GM23338 (cell line): Measurements from ENCODE around the gene RPH3AL. TPM values are rescaled to one million over a fixed set of nuclear protein-coding genes. Genes with fewer than 3 reads are reported as not detected.
"Not testable (repeated sequence)": the region's sequence is repeated elsewhere in the genome, so short reads cannot be mapped to it uniquely, and the experiment has no call there.

Experiments used
- ATAC-seq: fragments of 200-7000 bp; cut with Tn5 transposase; 3 replicates; pipeline ENCODE4 v1.9.1; 2020
- DNase-seq: peaks from one replicate; pipeline ENCODE4 v3.0.0-alpha.2; 2015; ENCODE audit warnings: low spot score
- H2AFZ ChIP-seq: fragments of 200-600 bp; sonication (generic); 2 replicates; pipeline ENCODE4 v1.8.0; 2016; ENCODE audit warnings: antibody characterized with exemption, mild to moderate bottlenecking, moderate library complexity
- H3F3A ChIP-seq: fragments of 200-600 bp; sonication (generic); replicated peaks from 2 replicates; pipeline ENCODE4 v1.8.0; 2017; ENCODE audit warnings: antibody characterized with exemption, mixed run types, low read depth
- H3K27ac ChIP-seq: fragments of 200-600 bp; sonication (generic); 2 replicates; pipeline ENCODE4 v1.6.1; 2016; ENCODE audit warnings: low read depth
- H3K27me3 ChIP-seq: fragments of 200-600 bp; sonication (generic); 2 replicates; pipeline ENCODE4 v1.8.0; 2016; ENCODE audit warnings: mild to moderate bottlenecking, mixed run types, moderate library complexity; ENCODE audit not compliant: insufficient read depth
- H3K36me3 ChIP-seq: fragments of 200-600 bp; sonication (generic); 2 replicates; pipeline ENCODE4 v1.8.0; 2016; ENCODE audit warnings: mild to moderate bottlenecking; ENCODE audit not compliant: insufficient read depth
- H3K4me1 ChIP-seq: fragments of 200-600 bp; sonication (generic); 2 replicates; pipeline ENCODE4 v1.8.0; 2016; ENCODE audit warnings: mild to moderate bottlenecking, moderate library complexity; ENCODE audit not compliant: insufficient read depth
- H3K4me2 ChIP-seq: fragments of 200-600 bp; sonication (generic); 2 replicates; pipeline ENCODE4 v1.7.1; 2017; ENCODE audit warnings: mixed run types
- H3K4me3 ChIP-seq: fragments of 200-600 bp; sonication (generic); 2 replicates; pipeline ENCODE4 v1.6.1; 2016; ENCODE audit warnings: mixed run types
- H3K79me2 ChIP-seq: fragments of 200-600 bp; sonication (generic); replicated peaks from 2 replicates; pipeline ENCODE4 v1.8.0; 2017; ENCODE audit warnings: mild to moderate bottlenecking; ENCODE audit not compliant: insufficient read depth
- H3K9me2 ChIP-seq: fragments of 200-600 bp; sonication (generic); 2 replicates; pipeline ENCODE4 v1.8.0; 2017; ENCODE audit not compliant: insufficient read depth
- H4K20me1 ChIP-seq: fragments of 200-600 bp; sonication (generic); replicated peaks from 2 replicates; pipeline ENCODE4 v1.8.0; 2017; ENCODE audit warnings: mild to moderate bottlenecking; ENCODE audit not compliant: insufficient read depth
- H3K27ac Mint-ChIP-seq: 2 replicates; pipeline ENCODE4 v1.8.0; 2020; ENCODE audit warnings: inconsistent platforms, mild to moderate bottlenecking, moderate library complexity, mixed read lengths
- H3K27me3 Mint-ChIP-seq: 3 replicates; pipeline ENCODE4 v1.8.0; 2022; ENCODE audit warnings: low read depth, mild to moderate bottlenecking, moderate library complexity, mixed read lengths, inconsistent platforms; ENCODE audit not compliant: insufficient read depth, poor library complexity
- H3K36me3 Mint-ChIP-seq: 3 replicates; pipeline ENCODE4 v1.8.0; 2021; ENCODE audit warnings: low read depth, mild to moderate bottlenecking, inconsistent platforms, moderate library complexity, mixed read lengths
- H3K4me1 Mint-ChIP-seq: 3 replicates; pipeline ENCODE4 v1.8.0; 2020; ENCODE audit warnings: mild to moderate bottlenecking, inconsistent platforms, mixed read lengths
- H3K4me3 Mint-ChIP-seq: 3 replicates; pipeline ENCODE4 v1.8.0; 2021; ENCODE audit warnings: moderate library complexity, mild to moderate bottlenecking, inconsistent platforms, mixed read lengths
- H3K9me3 Mint-ChIP-seq: 3 replicates; pipeline ENCODE4 v1.8.0; 2020; ENCODE audit warnings: moderate library complexity, mild to moderate bottlenecking, inconsistent platforms, mixed read lengths
- ETS1 ChIP-seq: IDR thresholded peaks from 2 replicates; pipeline ENCODE4 v1.6.1; 2016; ENCODE audit warnings: antibody characterized with exemption
- JUNB ChIP-seq: IDR thresholded peaks from one replicate; pipeline ENCODE4 v1.6.1; 2016; ENCODE audit warnings: antibody characterized with exemption; ENCODE audit not compliant: unreplicated experiment
- POLR2AphosphoS5 ChIP-seq: IDR thresholded peaks from 2 replicates; pipeline ENCODE4 v1.6.1; 2016; ENCODE audit warnings: antibody characterized with exemption, low read depth
- REST ChIP-seq: IDR thresholded peaks from one replicate; pipeline ENCODE4 v1.6.1; 2018; ENCODE audit warnings: antibody characterized with exemption; ENCODE audit not compliant: unreplicated experiment
- ZNF462 ChIP-seq: fragments of 250-450 bp; sonication (Bioruptor Pico); IDR thresholded peaks from 2 replicates; pipeline ENCODE4 v1.5.0; 2020; ENCODE audit warnings: mild to moderate bottlenecking, moderate library complexity
- polyA plus RNA-seq: library from polyadenylated mRNA; unstranded; fragments of >200 nt; fragmentation: Nextera tagmentation; extraction: Ambion mirVana; gene quantifications from 2 replicates; pipeline ENCODE4 v1.2.1, GENCODE V29; 2016
- total RNA-seq: library from RNA; depleted of rRNA; stranded (reverse); fragments of >200 nt; shearing (Covaris generic); gene quantifications from 2 replicates; pipeline ENCODE4 v1.2.3, GENCODE V29; 2014

Gene RPH3AL
- total and polyA plus RNA-seq, 2 experiments from 2014 or later, result 2.7 to 6.3 TPM

- no peaks in the 10 kb centered on the region for H3K36me3 ChIP-seq
- H3K79me2 ChIP-seq, result no peaks in the 10 kb centered on the region
- H4K20me1 ChIP-seq, result no peaks in the 10 kb centered on the region
- Mint-ChIP-seq H3K4me1 (peaks cover 28% of the 10 kb centered on the region), H3K9me3 (peaks cover 36% of the 10 kb centered on the region), H3K4me3 (no peak overlapping the region), H3K27me3 (peaks cover 14% of the 10 kb centered on the region), H3K36me3 (peaks cover 22% of the 10 kb centered on the region), H3K27ac (no peak overlapping the region)
- DNase-seq (no peak), ATAC-seq (no peak)
- no peaks in the 10 kb centered on the region for H3K27me3 ChIP-seq
- H2AFZ ChIP-seq, result no peak overlapping the region
- no peak overlapping the region for H3K4me3 ChIP-seq
- no peak overlapping the region for H3K27ac ChIP-seq
- no peaks in the 10 kb centered on the region for H3F3A ChIP-seq
- TF ChIP-seq JUNB, result no peak
- TF ChIP-seq ETS1, result no peak
- no peak for TF ChIP-seq ZNF462 (CRISPR knock-in tag)
- no peak for TF ChIP-seq REST
- no peak for TF ChIP-seq POLR2AphosphoS5
- no peaks in the 10 kb centered on the region for H3K9me2 ChIP-seq
- peaks cover 23% of the 10 kb centered on the region; the same call in 1 of the 2 replicates for H3K4me1 ChIP-seq
- no peak overlapping the region for H3K4me2 ChIP-seq
Observed at GRCh38 chr17:319266-319665, 33.3 kb downstream of the RPH3AL start.

GRCh38 chr17:317070-317469 is 35.5 kb downstream of the RPH3AL start:
- Mint-ChIP-seq H3K36me3 (peaks cover 22% of the 10 kb centered on the region), H3K4me1 (peaks cover 19% of the 10 kb centered on the region), H3K27me3 (peaks cover 10% of the 10 kb centered on the region), H3K9me3 (peaks cover 36% of the 10 kb centered on the region)
- H3K79me2 ChIP-seq, H3K4me2 ChIP-seq, H3K4me3 Mint-ChIP-seq, ATAC-seq, H3F3A ChIP-seq, H2AFZ ChIP-seq, H3K9me2 ChIP-seq, H3K27ac Mint-ChIP-seq, H3K4me3 ChIP-seq, H4K20me1 ChIP-seq, H3K27me3 ChIP-seq, H3K27ac ChIP-seq, H3K36me3 ChIP-seq, DNase-seq: not testable (repeated sequence)
- H3K4me1 ChIP-seq, result peaks cover 12% of the 10 kb centered on the region; the same call in 1 of the 2 replicates

GRCh38 chr17:315399-315798 is 37.2 kb downstream of the RPH3AL start:
- DNase-seq, H2AFZ ChIP-seq, H3F3A ChIP-seq, H3K4me3 Mint-ChIP-seq, H3K27ac ChIP-seq, H3K9me2 ChIP-seq, H4K20me1 ChIP-seq, H3K4me2 ChIP-seq, H3K79me2 ChIP-seq, H3K36me3 ChIP-seq, ATAC-seq, H3K4me3 ChIP-seq, H3K27ac Mint-ChIP-seq, H3K27me3 ChIP-seq: not testable (repeated sequence)
- peaks cover 16% of the 10 kb centered on the region for H3K27me3 Mint-ChIP-seq
- H3K36me3 Mint-ChIP-seq, result peaks cover 22% of the 10 kb centered on the region
- peaks cover 14% of the 10 kb centered on the region for H3K4me1 ChIP-seq
- peaks cover 36% of the 10 kb centered on the region for H3K9me3 Mint-ChIP-seq
- peaks cover 20% of the 10 kb centered on the region for H3K4me1 Mint-ChIP-seq
